NCI-H1105 (cell line): ENCODE results near the gene METAP1.
"Not testable (repeated sequence)": the region's sequence is repeated elsewhere in the genome, so short reads cannot be mapped to it uniquely, and the experiment has no call there.

Experiments used
- DNase-seq: peaks from one replicate; lab custom pipeline; 2025; lab: John Stamatoyannopoulos, UW

METAP1 gene

DNA sequence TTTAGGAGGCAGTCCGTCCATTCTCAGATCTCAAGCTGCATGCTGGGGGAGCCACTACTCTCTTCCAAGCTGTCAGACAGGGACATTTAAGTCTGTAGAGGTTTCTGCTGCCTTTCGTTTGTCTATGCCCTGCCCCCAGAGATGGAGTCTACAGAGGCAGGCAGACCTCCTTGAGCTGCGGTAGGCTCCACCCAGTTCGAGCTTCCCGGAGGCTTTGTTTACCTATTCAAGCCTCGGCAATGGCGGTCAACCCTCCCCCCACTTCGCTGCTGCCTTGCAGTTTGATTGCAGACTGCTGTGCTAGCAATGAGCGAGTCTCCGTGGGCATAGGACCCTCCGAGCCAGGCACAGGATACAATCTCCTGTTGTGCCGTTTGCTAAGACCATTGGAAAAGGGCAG lies 103.8 kb downstream of the METAP1 start:
- DNase-seq = no peak

DNA sequence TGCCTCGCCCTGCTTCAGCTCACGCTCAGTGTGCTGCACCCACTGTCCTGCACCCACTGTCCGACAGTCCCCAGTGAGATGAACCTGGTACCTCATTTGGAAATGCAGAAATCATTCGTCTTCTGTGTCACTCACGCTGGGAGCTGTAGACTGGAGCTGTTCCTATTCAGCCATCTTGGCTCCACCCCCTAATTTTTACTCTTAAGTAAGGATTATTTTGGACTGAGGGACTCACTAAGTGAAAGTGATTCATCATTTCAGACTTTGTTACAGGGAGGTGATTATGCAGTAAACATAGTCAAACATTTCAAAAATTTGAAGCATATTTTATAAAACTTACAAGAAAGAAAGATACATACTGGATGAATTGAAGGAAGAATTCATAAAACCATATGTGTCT lies 104.3 kb downstream of the METAP1 start:
- not testable (repeated sequence) for DNase-seq

DNA sequence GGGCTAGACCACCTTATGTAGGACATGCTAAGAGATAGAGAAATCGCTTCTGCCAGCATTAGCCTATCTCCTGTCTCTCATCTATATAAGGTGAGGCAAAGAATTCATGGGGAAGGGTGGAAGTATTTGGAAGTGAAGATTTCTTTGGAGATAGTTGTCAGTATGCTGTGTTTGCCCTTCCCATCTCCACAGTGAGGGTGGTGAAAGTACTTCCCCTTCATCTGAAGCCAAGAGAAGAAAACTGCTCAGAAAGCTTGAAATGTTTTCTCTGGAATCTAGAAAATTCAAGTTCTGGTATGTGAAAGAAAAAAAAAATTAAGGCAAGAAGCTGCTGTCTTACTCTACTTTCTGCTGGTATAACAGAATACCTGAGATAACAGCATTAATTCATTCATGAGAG lies 105.4 kb downstream of the METAP1 start:
- DNase-seq = no peak

DNA sequence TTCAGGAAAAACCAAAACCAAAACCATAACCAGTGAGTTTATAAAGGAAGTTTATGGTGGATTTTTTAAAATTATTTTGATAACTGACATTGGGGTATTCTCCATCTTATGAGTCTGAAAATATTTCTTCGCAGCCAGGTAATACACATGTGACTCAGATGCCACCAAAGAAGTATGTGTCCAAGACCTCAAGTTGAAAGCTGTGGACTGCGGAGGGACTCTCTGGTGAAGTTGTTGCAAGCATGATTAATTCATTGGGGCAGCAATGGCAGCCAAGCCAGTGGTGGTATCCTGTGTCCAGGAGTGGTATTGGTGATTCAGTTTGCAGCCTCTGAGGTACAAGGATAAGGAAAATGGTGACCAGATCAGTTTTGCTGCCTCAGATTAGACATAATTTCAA lies 107.1 kb downstream of the METAP1 start:
- DNase-seq = no peak

DNA sequence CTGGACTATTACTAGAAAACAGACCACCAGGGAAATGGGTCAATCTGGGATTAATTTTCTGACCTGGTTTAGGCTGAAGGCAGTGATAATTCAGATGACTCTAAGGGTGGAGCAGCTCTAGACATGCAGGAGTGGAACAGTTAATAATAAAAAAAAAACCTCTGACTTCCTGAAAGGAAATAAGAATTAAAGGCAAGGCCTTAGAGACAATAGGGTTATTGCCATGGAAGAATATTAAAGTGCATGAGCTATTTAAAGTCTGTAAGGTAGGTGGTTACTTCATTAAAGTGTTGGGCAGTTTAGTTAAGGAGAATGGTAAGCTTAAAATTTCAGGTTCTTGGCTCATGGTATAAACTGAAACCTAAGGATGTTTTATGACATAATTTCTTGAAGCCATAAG lies 107.6 kb downstream of the METAP1 start:
- no peak for DNase-seq

DNA sequence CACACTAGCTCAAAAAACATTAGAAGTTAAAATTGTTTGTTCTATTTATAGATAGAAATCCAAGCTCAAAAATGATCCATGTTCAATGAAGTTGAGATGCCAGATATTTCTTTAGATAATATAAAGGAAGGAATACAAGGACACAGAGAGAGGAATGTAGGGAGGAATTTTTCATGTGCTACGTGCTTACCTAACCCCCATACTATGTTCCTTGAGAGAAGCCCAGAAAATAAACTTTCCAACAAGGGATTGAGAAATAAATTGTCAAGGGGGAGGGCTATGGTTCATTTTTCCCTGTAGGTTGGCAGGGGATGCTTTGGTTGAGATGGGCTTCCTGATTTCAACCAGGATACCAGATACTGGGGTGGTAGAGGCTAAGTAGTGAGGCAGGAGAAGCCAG lies 108.6 kb downstream of the METAP1 start:
- no peak for DNase-seq

DNA sequence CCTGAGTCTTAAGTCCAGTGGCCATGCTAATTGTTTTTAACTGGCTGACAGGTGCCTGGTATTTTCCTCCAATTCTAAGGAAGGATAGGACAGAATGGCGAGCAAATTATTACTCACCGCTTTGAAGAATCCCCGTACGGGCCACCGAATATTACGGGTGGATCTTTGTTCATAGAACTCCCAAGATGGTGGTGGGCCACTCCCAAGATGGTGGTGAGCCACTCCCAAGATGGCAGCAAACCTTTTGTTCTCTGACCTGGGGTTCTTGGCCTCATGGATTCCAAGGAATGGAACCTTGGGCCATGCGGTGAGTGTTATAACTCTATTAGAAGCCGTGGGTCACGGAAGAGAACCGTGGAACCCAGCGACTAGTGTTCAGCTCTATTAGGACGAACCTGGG lies 113.8 kb downstream of the METAP1 start:
- DNase-seq = not testable (repeated sequence)
